Breast epithelium (tissue), 3 donors: ENCODE data around the gene C5orf24.
"Not testable (repeated sequence)": the region's sequence is repeated elsewhere in the genome, so short reads cannot be mapped to it uniquely, and the experiment has no call there.

Experiments used
- CTCF ChIP-seq, 3 donors: fragments of 450-650 bp; IDR thresholded peaks; one replicate each; pipeline ENCODE4 v1.5.1; 2016 to 2017; ENCODE audit warnings: antibody characterized with exemption in 3 of 3, mild to moderate bottlenecking in 3 of 3, moderate library complexity in 3 of 3
- POLR2A ChIP-seq: fragments of 450-650 bp; IDR thresholded peaks from one replicate; pipeline ENCODE4 v1.6.1; 2016; ENCODE audit warnings: antibody characterized with exemption, mild to moderate bottlenecking, moderate library complexity
- POLR2AphosphoS5 ChIP-seq, 3 donors: sonication (generic); formaldehyde crosslinking; IDR thresholded peaks; one replicate each; pipeline ENCODE4 v1.6.1; 2017; ENCODE audit warnings: antibody characterized with exemption in 3 of 3

- TF ChIP-seq CTCF (IDR thresholded peaks at IDR 0.05); POLR2A; POLR2AphosphoS5 (IDR thresholded peaks at IDR 0.05): not testable (repeated sequence)
Measured at GRCh38 chr5:134838361-134838760, 7.4 kb upstream of the C5orf24 start.
